ENCODE results near the gene TBC1D22A.

The TBC1D22A gene

GRCh38 chr22:46995501-46996360, 233.3 kb downstream of the TBC1D22A start:
- H3K27ac ChIP-seq, result no peak overlapping the region
- no peak for TF ChIP-seq CTCF (IDR thresholded peaks at IDR 0.05; ENCODE audit: low read depth, low read length)
- H3K4me3 ChIP-seq (ENCODE audit: low read depth, low read length), result no peak overlapping the region
- no peaks in the 10 kb centered on the region for H3K27me3 ChIP-seq (ENCODE audit: insufficient read depth, low read depth, severe bottlenecking)
- DNase-seq, result no peak
- H3K9me3 ChIP-seq (ENCODE audit: severe bottlenecking), result no peaks in the 10 kb centered on the region
- H3K36me3 ChIP-seq, result no peaks in the 10 kb centered on the region

GRCh38 chr22:46996595-46997310, 234.3 kb downstream of the TBC1D22A start:
- Histone ChIP-seq H3K27ac (no peak overlapping the region), H3K27me3 (ENCODE audit: insufficient read depth, low read depth, severe bottlenecking) (no peaks in the 10 kb centered on the region), H3K9me3 (ENCODE audit: severe bottlenecking) (no peaks in the 10 kb centered on the region), H3K4me3 (ENCODE audit: low read depth, low read length) (no peak overlapping the region), H3K36me3 (no peaks in the 10 kb centered on the region)
- DNase-seq, result peak; percentile 51
- TF ChIP-seq CTCF (IDR thresholded peaks at IDR 0.05; ENCODE audit: low read depth, low read length), result peak; percentile 74

- Histone ChIP-seq H3K9me3 (ENCODE audit: severe bottlenecking) (no peaks in the 10 kb centered on the region), H3K36me3 (no peaks in the 10 kb centered on the region), H3K27ac (no peak overlapping the region), H3K4me3 (ENCODE audit: low read depth, low read length) (no peak overlapping the region), H3K27me3 (ENCODE audit: insufficient read depth, low read depth, severe bottlenecking) (no peaks in the 10 kb centered on the region)
- no peak for TF ChIP-seq CTCF (IDR thresholded peaks at IDR 0.05; ENCODE audit: low read depth, low read length)
- no peak for DNase-seq
Measured at GRCh38 chr22:46997311-46997970, 235.0 kb downstream of the TBC1D22A start.

DNA sequence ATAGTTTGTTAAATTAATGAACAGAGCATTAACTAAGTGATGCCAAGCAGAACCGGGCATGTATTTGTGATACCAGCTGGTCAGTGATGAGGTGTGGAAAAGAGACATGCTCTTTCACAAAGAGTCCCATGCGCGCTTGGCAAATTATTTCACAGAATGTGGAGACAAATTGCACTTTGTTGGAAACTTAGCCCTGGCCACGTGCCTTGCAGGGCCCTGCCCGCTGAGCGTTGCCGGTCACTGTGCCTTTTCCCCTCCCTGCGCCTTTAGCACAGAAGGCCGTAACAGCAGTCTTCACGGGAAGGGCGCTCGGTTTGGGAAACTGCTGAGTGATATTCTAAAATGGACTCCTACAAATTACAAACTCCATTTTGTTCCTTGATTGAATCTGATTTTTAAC, 235.9 kb downstream of the TBC1D22A start:
- Histone ChIP-seq H3K27ac (no peak overlapping the region), H3K9me3 (ENCODE audit: severe bottlenecking) (no peaks in the 10 kb centered on the region), H3K4me3 (ENCODE audit: low read depth, low read length) (no peak overlapping the region), H3K27me3 (ENCODE audit: insufficient read depth, low read depth, severe bottlenecking) (no peaks in the 10 kb centered on the region), H3K36me3 (no peaks in the 10 kb centered on the region)
- no peak for TF ChIP-seq CTCF (IDR thresholded peaks at IDR 0.05; ENCODE audit: low read depth, low read length)
- DNase-seq, result no peak

DNA sequence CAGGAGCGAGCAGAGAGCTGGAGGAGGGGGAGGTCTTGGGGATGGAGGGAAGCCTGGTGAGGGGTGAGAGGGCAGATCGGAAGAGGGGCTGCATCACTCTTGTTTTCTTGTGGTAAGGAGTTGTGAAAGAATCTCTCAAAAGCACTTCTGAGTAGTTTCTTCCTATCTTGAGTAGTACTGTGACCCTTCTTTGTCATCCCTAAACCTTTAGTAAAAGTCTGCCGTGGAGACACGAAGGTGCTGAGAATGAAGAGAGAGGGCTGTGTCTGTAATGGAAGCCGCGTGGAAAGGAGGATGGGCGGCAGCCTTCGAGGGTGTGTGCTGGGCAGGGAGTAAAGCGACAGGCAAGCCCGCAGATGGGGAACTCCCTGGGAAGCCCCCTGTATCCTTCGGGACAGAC, 237.8 kb downstream of the TBC1D22A start:
- Histone ChIP-seq H3K27ac (no peak overlapping the region), H3K4me3 (ENCODE audit: low read depth, low read length) (no peak overlapping the region), H3K36me3 (no peaks in the 10 kb centered on the region), H3K27me3 (ENCODE audit: insufficient read depth, low read depth, severe bottlenecking) (no peaks in the 10 kb centered on the region), H3K9me3 (ENCODE audit: severe bottlenecking) (no peaks in the 10 kb centered on the region)
- DNase-seq, result no peak
- no peak for TF ChIP-seq CTCF (IDR thresholded peaks at IDR 0.05; ENCODE audit: low read depth, low read length)
